IMR-90 (cell line): ENCODE results near the gene CDCP1. TPM values are rescaled to one million over a fixed set of nuclear protein-coding genes. Genes with fewer than 3 reads are reported as not detected.

ENCODE experiments used
- ATAC-seq: fragments of 200-7000 bp; cut with Tn5 transposase; 2 replicates; pipeline ENCODE4 v1.9.1; 2020; ENCODE audit warnings: low read depth, mild to moderate bottlenecking, moderate library complexity
- BruUV-seq: library from RNA; stranded (reverse); fragments of 400-500 nt; replicated peaks from 2 replicates; lab custom pipeline; 2021; lab: Mats Ljungman, UMichigan
- CTCF ChIA-PET: fragments of 300-600 bp; formaldehyde crosslinking; extraction: SDS; loops from one replicate; lab custom pipeline; 2021; ENCODE audit warnings: antibody characterized with exemption; lab: Yijun Ruan, JAX
- POLR2A ChIA-PET: fragments of 300-600 bp; sonication (Branson Sonifier 250); formaldehyde crosslinking; loops from one replicate; lab custom pipeline; 2022; ENCODE audit warnings: antibody characterized with exemption; ENCODE audit not compliant: unreplicated experiment; lab: Charles Lee
- DNase-seq: peaks from one replicate; pipeline ENCODE4 v3.0.0; 2013
- H2AFZ ChIP-seq: replicated peaks from 2 replicates; pipeline ENCODE3; 2013; ENCODE audit warnings: low read length, mild to moderate bottlenecking; ENCODE audit not compliant: poor library complexity
- H2AK5ac ChIP-seq: 2 replicates; pipeline ENCODE4 v1.6.1; 2013; ENCODE audit warnings: low read depth, low read length, inconsistent platforms
- H2AK9ac ChIP-seq: replicated peaks from 2 replicates; pipeline ENCODE3; 2013; ENCODE audit warnings: mild to moderate bottlenecking, low read depth, low read length, moderate library complexity; ENCODE audit not compliant: poor library complexity
- H2BK120ac ChIP-seq: 2 replicates; pipeline ENCODE4 v1.6.1; 2013; ENCODE audit warnings: low read depth, low read length, inconsistent platforms
- H2BK15ac ChIP-seq: 3 replicates; pipeline ENCODE4 v1.6.1; 2013; ENCODE audit warnings: low read depth, low read length, inconsistent platforms
- H2BK20ac ChIP-seq: 2 replicates; pipeline ENCODE4 v1.6.1; 2013; ENCODE audit warnings: low read depth, mild to moderate bottlenecking, inconsistent platforms, low read length, moderate library complexity
- H2BK5ac ChIP-seq: 2 replicates; pipeline ENCODE4 v1.6.1; 2013; ENCODE audit warnings: mild to moderate bottlenecking, low read depth, low read length, inconsistent platforms; ENCODE audit not compliant: poor library complexity, severe bottlenecking
- H3K14ac ChIP-seq: replicated peaks from 2 replicates; pipeline ENCODE4 v1.6.1; 2013; ENCODE audit warnings: low read depth, low read length, inconsistent platforms
- H3K18ac ChIP-seq: 2 replicates; pipeline ENCODE4 v1.6.1; 2013; ENCODE audit warnings: low read depth, low read length, control low read depth
- H3K23ac ChIP-seq: 2 replicates; pipeline ENCODE4 v1.6.1; 2013; ENCODE audit warnings: low read depth, low read length, inconsistent platforms
- H3K27ac ChIP-seq: 2 replicates; pipeline ENCODE4 v1.5.1; 2013; ENCODE audit warnings: mild to moderate bottlenecking, control low read depth, low read length; ENCODE audit not compliant: insufficient read depth
- H3K27me3 ChIP-seq: 2 replicates; pipeline ENCODE4 v1.6.1; 2013; ENCODE audit warnings: low read length; ENCODE audit not compliant: control insufficient read depth, insufficient read depth
- H3K36me3 ChIP-seq: 2 replicates; pipeline ENCODE4 v1.6.1; 2013; ENCODE audit warnings: low read length, mixed read lengths; ENCODE audit not compliant: control insufficient read depth, insufficient read depth
- H3K4ac ChIP-seq: 2 replicates; pipeline ENCODE4 v1.6.1; 2013; ENCODE audit warnings: low read depth, low read length, inconsistent platforms
- H3K4me1 ChIP-seq: 2 replicates; pipeline ENCODE4 v1.6.1; 2013; ENCODE audit warnings: low read length, mixed read lengths; ENCODE audit not compliant: control insufficient read depth, insufficient read depth
- H3K4me2 ChIP-seq: 2 replicates; pipeline ENCODE4 v1.6.1; 2013; ENCODE audit warnings: low read depth, mild to moderate bottlenecking, control low read depth, low read length, moderate library complexity
- H3K4me3 ChIP-seq: 2 replicates; pipeline ENCODE4 v1.5.1; 2013; ENCODE audit warnings: low read depth, mild to moderate bottlenecking, control low read depth, low read length, moderate library complexity; ENCODE audit not compliant: insufficient read depth
- H3K56ac ChIP-seq: 2 replicates; pipeline ENCODE4 v1.6.1; 2013; ENCODE audit warnings: low read length, inconsistent platforms; ENCODE audit not compliant: insufficient read depth; ENCODE audit errors: extremely low read depth
- H3K79me1 ChIP-seq, 2 experiments: 2 replicates each; pipeline ENCODE4 v1.6.1; 2013; ENCODE audit warnings: low read length in 2 of 2, inconsistent platforms in 1 of 2, low read depth in 1 of 2
- H3K9ac ChIP-seq: 2 replicates; pipeline ENCODE4 v1.6.1; 2013; ENCODE audit warnings: low read depth, low read length, control low read depth
- H3K9me1 ChIP-seq: 2 replicates; pipeline ENCODE4 v1.6.1; 2013; ENCODE audit warnings: low read length, inconsistent platforms; ENCODE audit not compliant: insufficient read depth
- H3K9me3 ChIP-seq: 2 replicates; pipeline ENCODE4 v1.6.1; 2013; ENCODE audit warnings: low read length; ENCODE audit not compliant: control insufficient read depth, insufficient read depth
- H4K20me1 ChIP-seq: 2 replicates; pipeline ENCODE4 v1.6.1; 2013; ENCODE audit warnings: low read length, inconsistent platforms; ENCODE audit not compliant: insufficient read depth
- H4K5ac ChIP-seq: 2 replicates; pipeline ENCODE4 v1.6.1; 2013; ENCODE audit warnings: mild to moderate bottlenecking, low read depth, low read length, control low read depth
- H4K8ac ChIP-seq, 2 experiments: 2 replicates each; pipeline ENCODE4 v1.6.1; 2013; ENCODE audit warnings: low read depth in 2 of 2, low read length in 2 of 2, control low read depth in 1 of 2, inconsistent platforms in 1 of 2
- H4K91ac ChIP-seq: 2 replicates; pipeline ENCODE4 v1.6.1; 2013; ENCODE audit warnings: low read depth, low read length, inconsistent platforms; ENCODE audit not compliant: insufficient read depth
- BHLHE40 ChIP-seq: fragments of 150-350 bp; IDR thresholded peaks from 2 replicates; pipeline ENCODE4 v1.6.1; 2016; ENCODE audit warnings: mild to moderate bottlenecking, low read depth, low read length
- FOS ChIP-seq: fragments of 150-350 bp; IDR thresholded peaks from 2 replicates; pipeline ENCODE4 v1.6.1; 2016; ENCODE audit warnings: low read depth, low read length
- MAZ ChIP-seq: IDR thresholded peaks from 2 replicates; pipeline ENCODE4 v1.6.1; 2012; ENCODE audit warnings: low read depth, mild to moderate bottlenecking, low read length, improper control_type of control experiment, moderate library complexity, borderline replicate concordance
- MXI1 ChIP-seq: IDR thresholded peaks from 2 replicates; pipeline ENCODE4 v1.6.1; 2012; ENCODE audit warnings: low read depth, mild to moderate bottlenecking, low read length, moderate library complexity, borderline replicate concordance
- POLR2A ChIP-seq: IDR thresholded peaks from 2 replicates; pipeline ENCODE4 v1.6.1; 2012; ENCODE audit warnings: mild to moderate bottlenecking, low read depth, low read length
- SMC3 ChIP-seq: fragments of 150-350 bp; IDR thresholded peaks from 2 replicates; pipeline ENCODE4 v1.6.1; 2016; ENCODE audit warnings: low read depth, mild to moderate bottlenecking, antibody characterized with exemption, low read length, moderate library complexity
- WGBS, 2 experiments: methylation state at CpG; one replicate each; pipeline versions ENCODE4 v1.1.5 to v1.1.7; 2013; ENCODE audit warnings: missing lambda C conversion rate in 2 of 2; ENCODE audit not compliant: insufficient read length in 1 of 2; ENCODE audit errors: extremely low coverage in 2 of 2; 5-methylcytosine and 5-hydroxymethylcytosine counted together
- dilution Hi-C: fragments of 300-500 bp; cut with HindIII; formaldehyde crosslinking; loops from one replicate; pipeline ENCODE4 v1.14.3; 2018; ENCODE audit warnings: low sequenced_read_pairs; ENCODE audit not compliant: unreplicated experiment
- in situ Hi-C: fragments of 300-500 bp; cut with MboI; formaldehyde crosslinking; loops from 3 replicates; pipeline ENCODE4 v1.14.3; 2019; ENCODE audit warnings: low sequenced_read_pairs, inconsistent platforms, mixed read lengths
- intact Hi-C: fragments of 100-400 bp; cut with micrococcal nuclease; formaldehyde crosslinking; loops from 2 replicates; pipeline ENCODE4 v1.10.0; 2022
- polyA plus RNA-seq, 3 experiments: library from polyadenylated mRNA; depleted of rRNA; stranded (reverse); fragments of >200 nt; gene quantifications; 2 replicates each; pipeline ENCODE4 v1.2.3, GENCODE V29; 2012; ENCODE audit warnings: low replicate concordance in 1 of 3
- total RNA-seq: library from RNA; depleted of rRNA; stranded (reverse); fragments of >200 nt; gene quantifications from 2 replicates; pipeline ENCODE4 v1.2.3, GENCODE V29; 2012
- TF ChIP-seq, protein P1 (sequence below): fragments of 150-350 bp; IDR thresholded peaks from 2 replicates; pipeline ENCODE4 v1.6.1; 2017; ENCODE audit warnings: mild to moderate bottlenecking, antibody characterized with exemption, low read length, low read depth
- TF ChIP-seq, protein P2 (sequence below): fragments of 150-350 bp; IDR thresholded peaks from 2 replicates; pipeline ENCODE4 v1.6.1; 2016; ENCODE audit warnings: low read depth, mild to moderate bottlenecking, low read length, moderate library complexity, borderline replicate concordance
- TF ChIP-seq, protein P3 (sequence below): conservative IDR thresholded peaks from 2 replicates; pipeline ENCODE4 v1.5.1; 2012; ENCODE audit warnings: mild to moderate bottlenecking, low read depth, low read length, improper control_type of control experiment

Gene CDCP1
- total and polyA plus RNA-seq, 2 of the 4 experiments (the other 2 are of a cell fraction), result 2.5 to 3.8 TPM

DNA sequence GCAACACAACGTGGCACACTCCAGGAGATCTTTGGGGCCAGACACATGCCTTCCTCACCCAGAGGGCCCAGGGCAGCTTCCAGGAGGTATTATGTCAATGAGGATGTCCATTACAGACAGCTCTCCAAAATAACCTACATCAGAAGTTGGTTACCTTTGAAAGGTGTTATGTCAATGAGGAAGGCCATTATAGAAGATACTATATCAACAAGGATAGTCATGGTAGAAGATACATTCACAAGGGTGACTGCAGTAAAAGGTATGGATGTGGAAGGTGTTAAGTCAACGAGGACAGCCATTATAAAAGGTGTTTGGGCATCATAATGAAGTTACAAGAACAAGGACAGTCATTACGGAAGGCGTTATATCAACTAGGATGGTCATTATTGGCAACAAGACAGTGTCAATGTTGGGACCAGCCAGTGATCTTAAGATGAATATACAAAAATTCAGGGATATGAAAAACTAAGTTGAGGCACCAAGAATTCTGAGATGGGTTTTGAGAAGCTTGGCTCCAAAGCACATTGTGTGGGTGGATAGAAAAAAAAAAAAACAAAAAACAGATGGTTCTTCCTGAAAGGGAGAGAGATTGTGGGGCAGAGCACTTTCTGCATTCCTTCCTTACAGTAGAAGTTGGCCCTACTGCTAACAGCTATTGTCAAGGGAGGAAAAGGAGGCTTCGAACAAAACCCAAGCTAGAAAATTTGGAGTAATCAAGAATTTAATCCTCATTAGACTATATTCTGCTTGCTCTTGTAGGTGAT, 11.2 kb downstream of the CDCP1 start:
- Histone ChIP-seq H2AK5ac (peak overlapping the region; percentile 99), H4K8ac (peak overlapping the region; percentile 98 to 99), H3K4ac (peak overlapping the region; percentile 97), H3K56ac (peak overlapping the region; percentile 70), H3K9me1 (peaks cover 16% of the 10 kb centered on the region), H3K4me2 (no peak overlapping the region), H4K91ac (peak overlapping the region; percentile 98), H3K9ac (no peak overlapping the region), H2BK120ac (peak overlapping the region; percentile 99), H3K27me3 (no peaks in the 10 kb centered on the region), H3K14ac (peak overlapping the region; percentile 98), H3K4me3 (no peak overlapping the region), H3K4me1 (peaks cover 31% of the 10 kb centered on the region), H3K23ac (peak overlapping the region; percentile 84), H3K18ac (peak overlapping the region; percentile 97), H4K5ac (peak overlapping the region; percentile 96), H2AK9ac (peak overlapping the region; percentile 95), H2BK5ac (peak overlapping the region; percentile 98), H2BK15ac (peak overlapping the region; percentile 99), H3K9me3 (no peaks in the 10 kb centered on the region), H3K27ac (peak overlapping the region; percentile 84), H3K36me3 (no peaks in the 10 kb centered on the region), H3K79me1 (peaks cover 12 to 47% of the 10 kb centered on the region in 2 experiments), H2AFZ (peak overlapping the region; percentile 54), H4K20me1 (no peaks in the 10 kb centered on the region), H2BK20ac (peak overlapping the region; percentile 99)
- CTCF ChIA-PET, result interaction anchor here (1.1 kb wide), 1 partner anchor 70 kb away, joined by 3 read pairs; no protein-coding TSS in a partner anchor
- in situ Hi-C loops (loop anchor here (5.0 kb wide), 1 partner anchor 72 kb away; no protein-coding TSS in a partner anchor), intact Hi-C loops (loop anchor here (1.0 to 5.0 kb wide), 3 partner anchors 67 to 80 kb away; no protein-coding TSS in a partner anchor), dilution Hi-C loops (no loop called here)
- WGBS, 2 experiments, result no CpG with 5 or more reads among the region's 5 CpGs
- DNase-seq, result peak; percentile 67
- TF ChIP-seq SMC3 (no peak), POLR2A (no peak), BHLHE40 (no peak), FOS (no peak), MAZ (no peak), MXI1 (no peak)
- TF ChIP-seq, protein P1, sequence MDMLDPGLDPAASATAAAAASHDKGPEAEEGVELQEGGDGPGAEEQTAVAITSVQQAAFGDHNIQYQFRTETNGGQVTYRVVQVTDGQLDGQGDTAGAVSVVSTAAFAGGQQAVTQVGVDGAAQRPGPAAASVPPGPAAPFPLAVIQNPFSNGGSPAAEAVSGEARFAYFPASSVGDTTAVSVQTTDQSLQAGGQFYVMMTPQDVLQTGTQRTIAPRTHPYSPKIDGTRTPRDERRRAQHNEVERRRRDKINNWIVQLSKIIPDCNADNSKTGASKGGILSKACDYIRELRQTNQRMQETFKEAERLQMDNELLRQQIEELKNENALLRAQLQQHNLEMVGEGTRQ, result no peak
- TF ChIP-seq, protein P2, sequence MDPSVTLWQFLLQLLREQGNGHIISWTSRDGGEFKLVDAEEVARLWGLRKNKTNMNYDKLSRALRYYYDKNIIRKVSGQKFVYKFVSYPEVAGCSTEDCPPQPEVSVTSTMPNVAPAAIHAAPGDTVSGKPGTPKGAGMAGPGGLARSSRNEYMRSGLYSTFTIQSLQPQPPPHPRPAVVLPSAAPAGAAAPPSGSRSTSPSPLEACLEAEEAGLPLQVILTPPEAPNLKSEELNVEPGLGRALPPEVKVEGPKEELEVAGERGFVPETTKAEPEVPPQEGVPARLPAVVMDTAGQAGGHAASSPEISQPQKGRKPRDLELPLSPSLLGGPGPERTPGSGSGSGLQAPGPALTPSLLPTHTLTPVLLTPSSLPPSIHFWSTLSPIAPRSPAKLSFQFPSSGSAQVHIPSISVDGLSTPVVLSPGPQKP, result no peak
- TF ChIP-seq, protein P3, sequence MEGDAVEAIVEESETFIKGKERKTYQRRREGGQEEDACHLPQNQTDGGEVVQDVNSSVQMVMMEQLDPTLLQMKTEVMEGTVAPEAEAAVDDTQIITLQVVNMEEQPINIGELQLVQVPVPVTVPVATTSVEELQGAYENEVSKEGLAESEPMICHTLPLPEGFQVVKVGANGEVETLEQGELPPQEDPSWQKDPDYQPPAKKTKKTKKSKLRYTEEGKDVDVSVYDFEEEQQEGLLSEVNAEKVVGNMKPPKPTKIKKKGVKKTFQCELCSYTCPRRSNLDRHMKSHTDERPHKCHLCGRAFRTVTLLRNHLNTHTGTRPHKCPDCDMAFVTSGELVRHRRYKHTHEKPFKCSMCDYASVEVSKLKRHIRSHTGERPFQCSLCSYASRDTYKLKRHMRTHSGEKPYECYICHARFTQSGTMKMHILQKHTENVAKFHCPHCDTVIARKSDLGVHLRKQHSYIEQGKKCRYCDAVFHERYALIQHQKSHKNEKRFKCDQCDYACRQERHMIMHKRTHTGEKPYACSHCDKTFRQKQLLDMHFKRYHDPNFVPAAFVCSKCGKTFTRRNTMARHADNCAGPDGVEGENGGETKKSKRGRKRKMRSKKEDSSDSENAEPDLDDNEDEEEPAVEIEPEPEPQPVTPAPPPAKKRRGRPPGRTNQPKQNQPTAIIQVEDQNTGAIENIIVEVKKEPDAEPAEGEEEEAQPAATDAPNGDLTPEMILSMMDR, result no peak
- BruUV-seq, result no TSS peak
- POLR2A ChIA-PET, result no interaction called here
- no peak for ATAC-seq
